ENCODE measurements around the gene SPP1. TPM values are rescaled to one million over a fixed set of nuclear protein-coding genes. Genes with fewer than 3 reads are reported as not detected.
A peak's percentile ranks its signal among the peaks of the same experiment; 100 is the strongest.

SPP1 gene
- total RNA-seq, 1 experiment from 2014 or later = 4.1 TPM

GRCh38 chr4:87932718-87933141 lies 42.8 kb upstream of the SPP1 start (continued):
- TF ChIP-seq ZFX (IDR thresholded peaks at IDR 0.05) (no peak), SIN3A (IDR thresholded peaks at IDR 0.05; ENCODE audit: low read depth) (no peak), EGR1 (IDR thresholded peaks at IDR 0.05; ENCODE audit: low read depth) (no peak), CBX3 (IDR thresholded peaks at IDR 0.05; ENCODE audit: low read depth) (no peak), SP1 (IDR thresholded peaks at IDR 0.05; ENCODE audit: low read depth) (no peak)

GRCh38 chr4:87933337-87933736 lies 42.2 kb upstream of the SPP1 start:
- no peaks in the 10 kb centered on the region for H3K9me2 ChIP-seq (ENCODE audit: insufficient read depth)
- H3K79me2 ChIP-seq (ENCODE audit: insufficient read depth, low read length) = no peaks in the 10 kb centered on the region
- intact Hi-C loops (cut with micrococcal nuclease) = no loop called here
- H3K27ac ChIP-seq (ENCODE audit: low read depth, low read length) = no peak overlapping the region
- H3K4me2 ChIP-seq (ENCODE audit: low read length) = no peak overlapping the region
- no peaks in the 10 kb centered on the region for H3K4me1 ChIP-seq (ENCODE audit: control insufficient read depth in 1 of 2, insufficient read depth in 2 of 2, low read length in 2 of 2)
- CTCF ChIA-PET = no interaction called here
- no peak overlapping the region for H3K4me3 ChIP-seq (replicated peaks in 1 of 2; ENCODE audit: low read depth in 1 of 2, low read length in 2 of 2)
- H4K20me1 ChIP-seq (ENCODE audit: insufficient read depth) = no peaks in the 10 kb centered on the region
- POLR2A ChIA-PET = interaction anchor here (0.9 kb wide), 1 partner anchor 276 kb away, joined by 3 read pairs; no protein-coding TSS in a partner anchor
- H3K36me3 ChIP-seq (ENCODE audit: control insufficient read depth in 1 of 2, insufficient read depth in 2 of 2, low read length in 2 of 2) = no peaks in the 10 kb centered on the region
- DNase-seq (ENCODE audit: low read depth, low spot score) (no peak), ATAC-seq (no peak)
- no peak overlapping the region for H2AFZ ChIP-seq (ENCODE audit: low read depth, low read length, poor library complexity, severe bottlenecking)
- peaks cover 0 to 6% of the 10 kb centered on the region in 2 experiments; a peak in 1 of 4 replicates for H3K9me3 ChIP-seq (ENCODE audit: control insufficient read depth in 1 of 2, insufficient read depth in 1 of 2, low read depth in 1 of 2, low read length in 2 of 2)
- TF ChIP-seq ELF1 (IDR thresholded peaks at IDR 0.05; ENCODE audit: borderline replicate concordance, low read depth) (no peak), POLR2AphosphoS5 (IDR thresholded peaks at IDR 0.05; ENCODE audit: low read depth, low read length) (no peak), CBX3 (IDR thresholded peaks at IDR 0.05; ENCODE audit: low read depth) (no peak), RAD21 (IDR thresholded peaks at IDR 0.05; ENCODE audit: low read depth) (no peak), EGR1 (IDR thresholded peaks at IDR 0.05; ENCODE audit: low read depth) (no peak)
- H3K9ac ChIP-seq (ENCODE audit: low read length) = no peak overlapping the region
- RAD21 ChIA-PET (ENCODE audit: low non-redundant PET in 1 of 2, low total read pairs in 2 of 2, uncharacterized antibody in 2 of 2, unreplicated experiment in 2 of 2) = no interaction called here
- BruUV-seq (replicated peaks) = no TSS peak
- H3K27me3 ChIP-seq (ENCODE audit: insufficient read depth, low read length) = no peaks in the 10 kb centered on the region

- peak overlapping the region; percentile 57 for H2AFZ ChIP-seq (ENCODE audit: low read depth, low read length, poor library complexity, severe bottlenecking)
- RAD21 ChIA-PET (ENCODE audit: low non-redundant PET in 1 of 2, low total read pairs in 2 of 2, uncharacterized antibody in 2 of 2, unreplicated experiment in 2 of 2) = no interaction called here
- no peaks in the 10 kb centered on the region for H3K36me3 ChIP-seq (ENCODE audit: control insufficient read depth in 1 of 2, insufficient read depth in 2 of 2, low read length in 2 of 2)
- DNase-seq (ENCODE audit: low read depth, low spot score) (no peak), ATAC-seq (no peak)
- CTCF ChIA-PET = no interaction called here
- peaks cover 0 to 6% of the 10 kb centered on the region in 2 experiments; a peak in 1 of 4 replicates for H3K9me3 ChIP-seq (ENCODE audit: control insufficient read depth in 1 of 2, insufficient read depth in 1 of 2, low read depth in 1 of 2, low read length in 2 of 2)
- no peaks in the 10 kb centered on the region for H3K79me2 ChIP-seq (ENCODE audit: insufficient read depth, low read length)
- H4K20me1 ChIP-seq (ENCODE audit: insufficient read depth) = no peaks in the 10 kb centered on the region
- no peak overlapping the region for H3K27ac ChIP-seq (ENCODE audit: low read depth, low read length)
- no peaks in the 10 kb centered on the region for H3K27me3 ChIP-seq (ENCODE audit: insufficient read depth, low read length)
- no peak overlapping the region for H3K4me2 ChIP-seq (ENCODE audit: low read length)
- no peaks in the 10 kb centered on the region for H3K4me1 ChIP-seq (ENCODE audit: control insufficient read depth in 1 of 2, insufficient read depth in 2 of 2, low read length in 2 of 2)
- intact Hi-C loops (cut with micrococcal nuclease) = no loop called here
- POLR2A ChIA-PET = interaction anchor here (0.9 kb wide), 1 partner anchor 276 kb away, joined by 3 read pairs; no protein-coding TSS in a partner anchor
- no TSS peak for BruUV-seq (replicated peaks)
- no peak overlapping the region for H3K9ac ChIP-seq (ENCODE audit: low read length)
- no peak overlapping the region for H3K4me3 ChIP-seq (replicated peaks in 1 of 2; ENCODE audit: low read depth in 1 of 2, low read length in 2 of 2)
- no peaks in the 10 kb centered on the region for H3K9me2 ChIP-seq (ENCODE audit: insufficient read depth)
- TF ChIP-seq SIN3A (IDR thresholded peaks at IDR 0.05; ENCODE audit: low read depth) = no peak
- no peak for TF ChIP-seq CEBPB (IDR thresholded peaks at IDR 0.05; ENCODE audit: low read depth)
- TF ChIP-seq EGR1 (IDR thresholded peaks at IDR 0.05; ENCODE audit: low read depth) = no peak
- TF ChIP-seq SP1 (IDR thresholded peaks at IDR 0.05; ENCODE audit: low read depth) = no peak
- TF ChIP-seq POLR2A (IDR thresholded peaks at IDR 0.05; ENCODE audit: borderline replicate concordance, extremely low read depth, insufficient read depth, insufficient read length) = no peak
- no peak for TF ChIP-seq POLR2AphosphoS5 (IDR thresholded peaks at IDR 0.05; ENCODE audit: low read depth, low read length)
- TF ChIP-seq EZH2 (IDR thresholded peaks at IDR 0.05) = no peak
- no peak for TF ChIP-seq ZNF274 (IDR thresholded peaks at IDR 0.05; ENCODE audit: low read depth, low read length)
- no peak for TF ChIP-seq ZBTB33 (IDR thresholded peaks at IDR 0.05; ENCODE audit: extremely low read depth, insufficient replicate concordance, low read length)
- no peak for TF ChIP-seq CTCF (IDR thresholded peaks at IDR 0.05 in 2 of 3, conservative IDR thresholded peaks at IDR 0.05 in 1 of 3; ENCODE audit: borderline replicate concordance in 1 of 3, insufficient read depth in 1 of 3, low read depth in 2 of 3, low read length in 2 of 3)
- no peak for TF ChIP-seq EZH2phosphoT487 (IDR thresholded peaks at IDR 0.05; ENCODE audit: borderline replicate concordance)
- TF ChIP-seq JUND (IDR thresholded peaks at IDR 0.05) = no peak
- no peak for TF ChIP-seq ZFX (IDR thresholded peaks at IDR 0.05)
Observed at GRCh38 chr4:87934157-87934704, 41.3 kb upstream of the SPP1 start.
